CD4-positive, alpha-beta T cell (primary cell): ENCODE data around the gene RPL37A. TPM values are rescaled to one million over a fixed set of nuclear protein-coding genes. Genes with fewer than 3 reads are reported as not detected.
A peak's percentile ranks its signal among the peaks of the same experiment; 100 is the strongest.

ENCODE experiments used
- ATAC-seq: fragments of 200-7000 bp; cut with Tn5 transposase; one replicate; pipeline ENCODE4 v1.10.0; 2022; ENCODE audit warnings: mild to moderate bottlenecking; ENCODE audit not compliant: poor library complexity
- CTCF ChIA-PET: fragments of 350-600 bp; sonication (Branson Sonifier 250); formaldehyde crosslinking; loops from one replicate; lab custom pipeline; 2021; ENCODE audit warnings: antibody characterized with exemption, inconsistent platforms; lab: Charles Lee
- POLR2A ChIA-PET: fragments of 350-600 bp; sonication (Branson Sonifier 250); formaldehyde crosslinking; loops from one replicate; lab custom pipeline; 2021; ENCODE audit warnings: antibody characterized with exemption, inconsistent platforms; lab: Charles Lee
- DNase-seq, 14 experiments: peaks; one replicate each; pipeline ENCODE4 v3.0.0-alpha.2; 2013 to 2020; ENCODE audit warnings: mixed read lengths in 2 of 14
- H3K27ac ChIP-seq, 2 donors: one replicate each; pipeline versions ENCODE4 v1.5.1 to v1.7.0; 2013; ENCODE audit warnings: low read length in 2 of 2, low read depth in 1 of 2, mild to moderate bottlenecking in 1 of 2
- H3K27me3 ChIP-seq, 2 experiments: 1 replicate in 1 of 2; 2 replicates in 1 of 2; pipeline versions ENCODE4 v1.6.1 to v1.7.0; 2013; ENCODE audit warnings: low read length in 2 of 2, control low read depth in 1 of 2, mild to moderate bottlenecking in 1 of 2, moderate library complexity in 1 of 2; ENCODE audit not compliant: insufficient read depth in 2 of 2, control insufficient read depth in 1 of 2
- H3K36me3 ChIP-seq: one replicate; pipeline ENCODE4 v1.6.1; 2013; ENCODE audit warnings: low read length, control low read depth; ENCODE audit not compliant: insufficient read depth
- H3K4me1 ChIP-seq: one replicate; pipeline ENCODE4 v1.6.1; 2013; ENCODE audit warnings: low read length, control low read depth; ENCODE audit not compliant: insufficient read depth
- H3K4me3 ChIP-seq: one replicate; pipeline ENCODE4 v1.5.1; 2013; ENCODE audit warnings: mild to moderate bottlenecking, low read length, moderate library complexity
- H3K9me3 ChIP-seq, 2 experiments: 1 replicate in 1 of 2; 2 replicates in 1 of 2; pipeline versions ENCODE4 v1.6.1 to v1.7.0; 2013; ENCODE audit warnings: low read length in 2 of 2, mild to moderate bottlenecking in 2 of 2, control low read depth in 1 of 2, moderate library complexity in 1 of 2; ENCODE audit not compliant: control insufficient read depth in 1 of 2, insufficient read depth in 1 of 2
- H3K27ac Mint-ChIP-seq: one replicate; pipeline ENCODE4 v1.8.0; 2020; ENCODE audit warnings: mixed read lengths
- H3K27me3 Mint-ChIP-seq: one replicate; pipeline ENCODE4 v1.8.0; 2021; ENCODE audit warnings: mixed read lengths
- H3K36me3 Mint-ChIP-seq: one replicate; pipeline ENCODE4 v1.8.0; 2021; ENCODE audit warnings: low read depth, mixed read lengths
- H3K4me1 Mint-ChIP-seq: one replicate; pipeline ENCODE4 v1.8.0; 2021; ENCODE audit warnings: low read depth, mixed read lengths
- H3K4me3 Mint-ChIP-seq: one replicate; pipeline ENCODE4 v1.8.0; 2020; ENCODE audit warnings: mild to moderate bottlenecking, mixed read lengths
- H3K9me3 Mint-ChIP-seq: one replicate; pipeline ENCODE4 v1.8.0; 2020; ENCODE audit warnings: mixed read lengths
- CTCF ChIP-seq: fragments of 200-600 bp; IDR thresholded peaks from one replicate; pipeline ENCODE4 v1.8.0; 2022; ENCODE audit warnings: antibody characterized with exemption, mild to moderate bottlenecking
- intact Hi-C, 2 experiments: fragments of 100-400 bp; cut with DNase I in 1 of 2; cut with micrococcal nuclease in 1 of 2; formaldehyde crosslinking; loops; one replicate each; pipeline versions ENCODE4 v1.15.1 to v1.9.0; 2023 to 2025; cut with DNase I, micrococcal nuclease
- total RNA-seq, 174 experiments: library from RNA in 2 of 174; stranded (reverse) in 2 of 174; gene quantifications; one replicate each; pipeline ENCODE4 v1.2.3 and lab custom pipeline; 2021 to 2026

RPL37A gene
- total RNA-seq, 2 experiments from 2014 or later: 4,138 to 4,142 TPM

GRCh38 chr2:216477283-216478035 lies 21.2 kb upstream of the RPL37A start:
- ChIA-PET POLR2A (interaction anchor here (2.0 kb wide), 1 partner anchor 21 kb away, joined by 6 read pairs; the partner anchor contains the start of gene RPL37A), CTCF (no interaction called here)
- Mint-ChIP-seq H3K27ac (no peak overlapping the region), H3K36me3 (peaks cover 62% of the 10 kb centered on the region), H3K4me3 (no peak overlapping the region), H3K27me3 (no peaks in the 10 kb centered on the region), H3K4me1 (peaks cover 12% of the 10 kb centered on the region), H3K9me3 (no peaks in the 10 kb centered on the region)
- no peaks in the 10 kb centered on the region for H3K9me3 ChIP-seq
- DNase-seq (peak in 2 of 14 experiments; percentile 17 to 39), ATAC-seq (no peak)
- H3K36me3 ChIP-seq: peaks cover 43% of the 10 kb centered on the region
- intact Hi-C loops: no loop called here
- TF ChIP-seq CTCF: no peak
- no peak overlapping the region for H3K27ac ChIP-seq
- H3K4me3 ChIP-seq: no peak overlapping the region
- no peaks in the 10 kb centered on the region for H3K27me3 ChIP-seq
- H3K4me1 ChIP-seq: peaks cover 10% of the 10 kb centered on the region

- Mint-ChIP-seq H3K27ac (no peak overlapping the region), H3K36me3 (peaks cover 67% of the 10 kb centered on the region), H3K4me1 (peaks cover 12% of the 10 kb centered on the region), H3K4me3 (no peak overlapping the region), H3K27me3 (no peaks in the 10 kb centered on the region), H3K9me3 (no peaks in the 10 kb centered on the region)
- DNase-seq: no peak
- ChIA-PET CTCF (no interaction called here), POLR2A (interaction anchor here (2.0 kb wide), 1 partner anchor 21 kb away, joined by 6 read pairs; the partner anchor contains the start of gene RPL37A)
- intact Hi-C loops: no loop called here
- Histone ChIP-seq H3K4me3 (no peak overlapping the region), H3K27ac (no peak overlapping the region), H3K4me1 (peaks cover 10% of the 10 kb centered on the region), H3K9me3 (no peaks in the 10 kb centered on the region), H3K36me3 (peaks cover 48% of the 10 kb centered on the region), H3K27me3 (no peaks in the 10 kb centered on the region)
- TF ChIP-seq CTCF: no peak
- ATAC-seq: no peak
Measured at GRCh38 chr2:216478151-216478550, 20.5 kb upstream of the RPL37A start.

- CTCF ChIA-PET: interaction anchor here (0.7 kb wide), 1 partner anchor 56 kb away, joined by 3 read pairs; no protein-coding TSS in a partner anchor
- Mint-ChIP-seq H3K36me3 (peaks cover 70% of the 10 kb centered on the region), H3K4me1 (peaks cover 12% of the 10 kb centered on the region), H3K27me3 (no peaks in the 10 kb centered on the region), H3K4me3 (no peak overlapping the region), H3K27ac (no peak overlapping the region), H3K9me3 (no peaks in the 10 kb centered on the region)
- TF ChIP-seq CTCF: no peak
- ATAC-seq: no peak
- Histone ChIP-seq H3K9me3 (no peaks in the 10 kb centered on the region), H3K4me1 (peaks cover 10% of the 10 kb centered on the region), H3K36me3 (peaks cover 48% of the 10 kb centered on the region), H3K4me3 (no peak overlapping the region), H3K27ac (no peak overlapping the region), H3K27me3 (no peaks in the 10 kb centered on the region)
- POLR2A ChIA-PET: interaction anchor here (2.0 kb wide), 1 partner anchor 20 kb away, joined by 6 read pairs; the partner anchor contains the start of gene RPL37A
- intact Hi-C loops: no loop called here
- no peak for DNase-seq
Measured at GRCh38 chr2:216478791-216479190, 19.9 kb upstream of the RPL37A start.
